Epithelial cell of esophagus (primary cell): Measurements from ENCODE around the gene TMEM138.
A peak's percentile ranks its signal among the peaks of the same experiment; 100 is the strongest.

Experiments used
- DNase-seq: peaks from one replicate; pipeline ENCODE4 v3.0.0; 2010; ENCODE audit warnings: low read depth
- H3K4me3 ChIP-seq: 2 replicates; pipeline ENCODE4 v1.5.1; 2011; ENCODE audit warnings: mild to moderate bottlenecking, low read length, control low read depth
- CTCF ChIP-seq: IDR thresholded peaks from 2 replicates; pipeline ENCODE4 v1.5.1; 2011; ENCODE audit warnings: low read depth, mild to moderate bottlenecking, low read length, control low read depth, inconsistent platforms; ENCODE audit not compliant: insufficient read depth; ENCODE audit errors: missing control alignments

TMEM138 gene

DNA sequence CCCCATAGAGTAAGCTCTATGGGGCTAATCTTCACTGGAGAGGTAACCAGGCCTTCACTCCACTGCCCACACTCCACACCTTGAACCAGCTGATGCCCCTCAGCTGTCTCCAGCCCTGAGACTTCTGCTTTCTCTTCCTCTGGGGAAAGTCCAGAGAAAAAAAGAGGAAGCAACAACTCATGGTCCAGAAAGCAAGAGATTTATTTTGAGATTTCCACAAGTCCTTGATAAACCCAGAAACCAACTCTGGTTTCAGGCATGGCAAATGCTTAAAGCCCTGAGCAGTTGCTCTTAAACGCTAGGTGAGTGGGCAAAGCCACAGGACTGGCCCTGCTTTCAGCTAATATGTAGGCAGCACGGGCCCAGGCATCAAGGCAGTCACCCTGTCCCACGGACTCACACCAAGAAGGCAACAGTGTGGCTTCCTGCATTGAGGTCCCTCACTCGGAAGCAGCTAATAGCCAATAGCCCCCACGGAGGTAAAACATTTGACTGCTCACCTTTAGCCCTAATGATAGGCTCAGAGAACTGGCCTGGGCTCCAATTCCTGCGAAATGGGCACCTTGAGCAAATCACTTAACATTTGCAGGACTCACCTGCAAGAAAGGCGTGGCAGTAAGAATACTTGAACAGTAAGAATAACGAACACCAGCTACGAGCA lies 4.8 kb upstream of the TMEM138 start:
- no peak overlapping the region for H3K4me3 ChIP-seq
- TF ChIP-seq CTCF = no peak
- no peak for DNase-seq

GRCh38 chr11:61357894-61358239 lies 4.3 kb upstream of the TMEM138 start:
- no peak overlapping the region for H3K4me3 ChIP-seq
- no peak for DNase-seq
- no peak for TF ChIP-seq CTCF

- DNase-seq = no peak
- no peak for TF ChIP-seq CTCF
- H3K4me3 ChIP-seq = no peak overlapping the region
Measured at GRCh38 chr11:61358566-61358965, 3.6 kb upstream of the TMEM138 start.

- H3K4me3 ChIP-seq = no peak overlapping the region
Measured at GRCh38 chr11:61359516-61359915, 2.7 kb upstream of the TMEM138 start.

GRCh38 chr11:61361237-61361740 lies 885 bp upstream of the TMEM138 start:
- DNase-seq = no peak
- H3K4me3 ChIP-seq = peak overlapping the region; percentile 71
- no peak for TF ChIP-seq CTCF

More at GRCh38 chr11:61359516-61359915, 2.7 kb upstream of the TMEM138 start:
- TF ChIP-seq CTCF = no peak
- DNase-seq = no peak

DNA sequence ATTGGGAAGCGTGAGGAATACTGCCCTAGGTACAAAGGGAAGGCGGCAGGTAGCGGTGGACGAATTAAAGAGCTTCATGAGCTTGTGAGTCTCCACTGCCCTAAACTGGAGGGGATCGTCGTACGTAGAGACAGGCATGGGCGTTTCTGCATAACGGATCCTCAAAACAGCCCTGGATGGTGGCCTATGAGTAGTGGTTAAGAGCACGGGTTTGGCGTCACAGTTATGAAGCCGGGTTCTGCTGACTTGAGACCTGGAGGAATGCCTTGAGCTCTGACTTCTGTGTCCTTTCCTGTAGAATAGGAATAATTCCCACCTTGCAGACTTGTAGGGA lies 335 bp downstream of the TMEM138 start:
- DNase-seq = peak; percentile 44
- peak overlapping the region; percentile 71 for H3K4me3 ChIP-seq
- no peak for TF ChIP-seq CTCF

DNA sequence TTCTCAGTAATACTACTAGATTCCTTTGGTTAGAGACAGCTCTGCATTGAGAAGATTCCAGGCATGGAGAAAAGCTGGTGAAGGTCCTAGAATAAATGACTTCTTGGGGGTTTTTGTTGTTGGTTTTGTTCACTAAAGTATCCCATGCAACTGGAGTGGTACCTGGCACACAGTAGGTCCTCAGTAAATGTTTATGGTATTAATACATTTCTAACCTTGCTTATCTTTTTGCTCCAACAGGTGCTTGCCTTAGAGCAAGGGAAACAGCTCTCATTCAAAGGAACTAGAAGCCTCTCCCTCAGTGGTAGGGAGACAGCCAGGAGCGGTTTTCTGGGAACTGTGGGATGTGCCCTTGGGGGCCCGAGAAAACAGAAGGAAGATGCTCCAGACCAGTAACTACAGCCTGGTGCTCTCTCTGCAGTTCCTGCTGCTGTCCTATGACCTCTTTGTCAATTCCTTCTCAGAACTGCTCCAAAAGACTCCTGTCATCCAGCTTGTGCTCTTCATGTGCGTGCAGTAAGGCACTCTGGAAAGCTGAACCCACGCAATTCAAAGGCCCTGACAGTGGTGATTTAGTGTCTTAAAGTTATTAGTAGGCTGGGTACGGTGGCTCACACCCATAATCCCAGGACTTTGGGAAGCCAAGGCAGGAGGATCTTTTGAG lies 2.0 kb downstream of the TMEM138 start:
- TF ChIP-seq CTCF = no peak
- H3K4me3 ChIP-seq = no peak overlapping the region
- DNase-seq = no peak
